SK-N-SH treated with all-trans-retinoic acid at 6 μM for 48 hours (cell line): ENCODE data around the gene ATP6V1F.

Experiments
- ATAC-seq: fragments of 200-7000 bp; cut with Tn5 transposase; 3 replicates; pipeline ENCODE4 v1.9.1; 2020; ENCODE audit warnings: mild to moderate bottlenecking, moderate library complexity
- ARNTL ChIP-seq: fragments of 450-650 bp; formaldehyde crosslinking; IDR thresholded peaks from 2 replicates; pipeline ENCODE4 v1.5.0; 2020; ENCODE audit warnings: low read depth, mild to moderate bottlenecking, moderate library complexity, borderline replicate concordance
- CSRNP3 ChIP-seq: fragments of 250-450 bp; sonication (Bioruptor Pico); IDR thresholded peaks from 2 replicates; pipeline ENCODE4 v1.5.1; 2021; ENCODE audit warnings: mild to moderate bottlenecking, moderate library complexity
- ESRRG ChIP-seq: fragments of 250-450 bp; sonication (Bioruptor Pico); IDR thresholded peaks from 2 replicates; pipeline ENCODE4 v1.6.1; 2021; ENCODE audit warnings: mild to moderate bottlenecking
- GLIS3 ChIP-seq: fragments of 250-450 bp; sonication (Bioruptor Pico); IDR thresholded peaks from 2 replicates; pipeline ENCODE4 v1.5.0; 2020; ENCODE audit warnings: mild to moderate bottlenecking, moderate library complexity
- ISL1 ChIP-seq: fragments of 250-450 bp; sonication (Bioruptor Pico); IDR thresholded peaks from 2 replicates; pipeline ENCODE4 v2.1.2; 2022; ENCODE audit warnings: mild to moderate bottlenecking, moderate library complexity
- OSR1 ChIP-seq: fragments of 250-450 bp; sonication (Bioruptor Pico); IDR thresholded peaks from 2 replicates; pipeline ENCODE4 v1.8.0; 2022; ENCODE audit warnings: moderate library complexity, mild to moderate bottlenecking, inconsistent platforms
- SNAI2 ChIP-seq: fragments of 250-450 bp; sonication (Bioruptor Pico); IDR thresholded peaks from 2 replicates; pipeline ENCODE4 v1.5.0; 2020; ENCODE audit warnings: mild to moderate bottlenecking, moderate library complexity
- TCF4 ChIP-seq: fragments of 250-450 bp; sonication (Bioruptor Pico); IDR thresholded peaks from 2 replicates; pipeline ENCODE4 v1.8.0; 2021; ENCODE audit warnings: mild to moderate bottlenecking, moderate library complexity, borderline replicate concordance
- TOX ChIP-seq: fragments of 250-450 bp; sonication (Bioruptor Pico); IDR thresholded peaks from 2 replicates; pipeline ENCODE4 v1.8.0; 2021; ENCODE audit warnings: mild to moderate bottlenecking, moderate library complexity, borderline replicate concordance
- ZC3H10 ChIP-seq: fragments of 250-450 bp; sonication (Bioruptor Pico); IDR thresholded peaks from 2 replicates; pipeline ENCODE4 v1.5.1; 2021; ENCODE audit warnings: mild to moderate bottlenecking, moderate library complexity
- ZFP3 ChIP-seq: fragments of 250-450 bp; sonication (Bioruptor Pico); IDR thresholded peaks from 2 replicates; pipeline ENCODE4 v1.5.0; 2020; ENCODE audit warnings: mild to moderate bottlenecking, moderate library complexity
- ZFP30 ChIP-seq: fragments of 450-650 bp; formaldehyde crosslinking; IDR thresholded peaks from 2 replicates; pipeline ENCODE4 v1.5.0; 2022; ENCODE audit warnings: mild to moderate bottlenecking, moderate library complexity
- ZNF565 ChIP-seq: fragments of 450-650 bp; formaldehyde crosslinking; conservative IDR thresholded peaks from 2 replicates; pipeline ENCODE4 v1.5.0; 2020; ENCODE audit warnings: low read depth, mild to moderate bottlenecking, moderate library complexity
- ZNF70 ChIP-seq: fragments of 450-650 bp; formaldehyde crosslinking; IDR thresholded peaks from 2 replicates; pipeline ENCODE4 v1.5.0; 2020; ENCODE audit warnings: mild to moderate bottlenecking, moderate library complexity
- ZNF8 ChIP-seq: fragments of 450-650 bp; formaldehyde crosslinking; IDR thresholded peaks from 2 replicates; pipeline ENCODE4 v1.5.0; 2020; ENCODE audit warnings: mild to moderate bottlenecking, moderate library complexity
- TF ChIP-seq, protein P1 (sequence below): fragments of 250-450 bp; sonication (Bioruptor Pico); IDR thresholded peaks from 2 replicates; pipeline ENCODE4 v1.5.0; 2020; ENCODE audit warnings: mild to moderate bottlenecking, moderate library complexity
- TF ChIP-seq, protein P2 (sequence below): fragments of 250-450 bp; sonication (Bioruptor Pico); IDR thresholded peaks from 2 replicates; pipeline ENCODE4 v1.8.0; 2021; ENCODE audit warnings: low read depth, mild to moderate bottlenecking, moderate library complexity, borderline replicate concordance
- TF ChIP-seq, protein P3 (sequence below): fragments of 250-450 bp; sonication (Bioruptor Pico); IDR thresholded peaks from 2 replicates; pipeline ENCODE4 v1.8.0; 2020; ENCODE audit warnings: mild to moderate bottlenecking, moderate library complexity, borderline replicate concordance

ATP6V1F gene

GRCh38 chr7:128852537-128853254 lies 10.0 kb upstream of the ATP6V1F start:
- no peak for TF ChIP-seq ZNF8 (CRISPR knock-in tag)
- no peak for TF ChIP-seq TCF4
- no peak for TF ChIP-seq ZFP30 (CRISPR knock-in tag)
- no peak for TF ChIP-seq CSRNP3 (CRISPR knock-in tag)
- no peak for TF ChIP-seq ARNTL (CRISPR knock-in tag)
- TF ChIP-seq GLIS3 (CRISPR knock-in tag), result no peak
- TF ChIP-seq, protein P1, sequence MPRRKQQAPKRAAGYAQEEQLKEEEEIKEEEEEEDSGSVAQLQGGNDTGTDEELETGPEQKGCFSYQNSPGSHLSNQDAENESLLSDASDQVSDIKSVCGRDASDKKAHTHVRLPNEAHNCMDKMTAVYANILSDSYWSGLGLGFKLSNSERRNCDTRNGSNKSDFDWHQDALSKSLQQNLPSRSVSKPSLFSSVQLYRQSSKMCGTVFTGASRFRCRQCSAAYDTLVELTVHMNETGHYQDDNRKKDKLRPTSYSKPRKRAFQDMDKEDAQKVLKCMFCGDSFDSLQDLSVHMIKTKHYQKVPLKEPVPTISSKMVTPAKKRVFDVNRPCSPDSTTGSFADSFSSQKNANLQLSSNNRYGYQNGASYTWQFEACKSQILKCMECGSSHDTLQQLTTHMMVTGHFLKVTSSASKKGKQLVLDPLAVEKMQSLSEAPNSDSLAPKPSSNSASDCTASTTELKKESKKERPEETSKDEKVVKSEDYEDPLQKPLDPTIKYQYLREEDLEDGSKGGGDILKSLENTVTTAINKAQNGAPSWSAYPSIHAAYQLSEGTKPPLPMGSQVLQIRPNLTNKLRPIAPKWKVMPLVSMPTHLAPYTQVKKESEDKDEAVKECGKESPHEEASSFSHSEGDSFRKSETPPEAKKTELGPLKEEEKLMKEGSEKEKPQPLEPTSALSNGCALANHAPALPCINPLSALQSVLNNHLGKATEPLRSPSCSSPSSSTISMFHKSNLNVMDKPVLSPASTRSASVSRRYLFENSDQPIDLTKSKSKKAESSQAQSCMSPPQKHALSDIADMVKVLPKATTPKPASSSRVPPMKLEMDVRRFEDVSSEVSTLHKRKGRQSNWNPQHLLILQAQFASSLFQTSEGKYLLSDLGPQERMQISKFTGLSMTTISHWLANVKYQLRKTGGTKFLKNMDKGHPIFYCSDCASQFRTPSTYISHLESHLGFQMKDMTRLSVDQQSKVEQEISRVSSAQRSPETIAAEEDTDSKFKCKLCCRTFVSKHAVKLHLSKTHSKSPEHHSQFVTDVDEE, result no peak
- no peak for TF ChIP-seq ISL1 (CRISPR knock-in tag)
- TF ChIP-seq ESRRG (CRISPR knock-in tag), result no peak
- TF ChIP-seq ZNF565 (CRISPR knock-in tag), result no peak
- no peak for TF ChIP-seq OSR1 (CRISPR knock-in tag)
- no peak for TF ChIP-seq TOX (CRISPR knock-in tag)
- no peak for TF ChIP-seq ZC3H10
- TF ChIP-seq, protein P2, sequence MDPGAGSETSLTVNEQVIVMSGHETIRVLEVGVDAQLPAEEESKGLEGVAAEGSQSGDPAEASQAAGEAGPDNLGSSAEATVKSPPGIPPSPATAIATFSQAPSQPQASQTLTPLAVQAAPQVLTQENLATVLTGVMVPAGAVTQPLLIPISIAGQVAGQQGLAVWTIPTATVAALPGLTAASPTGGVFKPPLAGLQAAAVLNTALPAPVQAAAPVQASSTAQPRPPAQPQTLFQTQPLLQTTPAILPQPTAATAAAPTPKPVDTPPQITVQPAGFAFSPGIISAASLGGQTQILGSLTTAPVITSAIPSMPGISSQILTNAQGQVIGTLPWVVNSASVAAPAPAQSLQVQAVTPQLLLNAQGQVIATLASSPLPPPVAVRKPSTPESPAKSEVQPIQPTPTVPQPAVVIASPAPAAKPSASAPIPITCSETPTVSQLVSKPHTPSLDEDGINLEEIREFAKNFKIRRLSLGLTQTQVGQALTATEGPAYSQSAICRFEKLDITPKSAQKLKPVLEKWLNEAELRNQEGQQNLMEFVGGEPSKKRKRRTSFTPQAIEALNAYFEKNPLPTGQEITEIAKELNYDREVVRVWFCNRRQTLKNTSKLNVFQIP, result no peak
- TF ChIP-seq, protein P3, sequence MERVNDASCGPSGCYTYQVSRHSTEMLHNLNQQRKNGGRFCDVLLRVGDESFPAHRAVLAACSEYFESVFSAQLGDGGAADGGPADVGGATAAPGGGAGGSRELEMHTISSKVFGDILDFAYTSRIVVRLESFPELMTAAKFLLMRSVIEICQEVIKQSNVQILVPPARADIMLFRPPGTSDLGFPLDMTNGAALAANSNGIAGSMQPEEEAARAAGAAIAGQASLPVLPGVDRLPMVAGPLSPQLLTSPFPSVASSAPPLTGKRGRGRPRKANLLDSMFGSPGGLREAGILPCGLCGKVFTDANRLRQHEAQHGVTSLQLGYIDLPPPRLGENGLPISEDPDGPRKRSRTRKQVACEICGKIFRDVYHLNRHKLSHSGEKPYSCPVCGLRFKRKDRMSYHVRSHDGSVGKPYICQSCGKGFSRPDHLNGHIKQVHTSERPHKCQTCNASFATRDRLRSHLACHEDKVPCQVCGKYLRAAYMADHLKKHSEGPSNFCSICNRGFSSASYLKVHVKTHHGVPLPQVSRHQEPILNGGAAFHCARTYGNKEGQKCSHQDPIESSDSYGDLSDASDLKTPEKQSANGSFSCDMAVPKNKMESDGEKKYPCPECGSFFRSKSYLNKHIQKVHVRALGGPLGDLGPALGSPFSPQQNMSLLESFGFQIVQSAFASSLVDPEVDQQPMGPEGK, result no peak
- TF ChIP-seq ZFP3 (CRISPR knock-in tag), result no peak
- TF ChIP-seq SNAI2 (CRISPR knock-in tag), result no peak
- ATAC-seq, result no peak

- TF ChIP-seq, protein P2, result no peak
- ATAC-seq, result no peak
These were observed 8.9 kb upstream of the ATP6V1F start for GRCh38 chr7:128853799-128854198.

DNA sequence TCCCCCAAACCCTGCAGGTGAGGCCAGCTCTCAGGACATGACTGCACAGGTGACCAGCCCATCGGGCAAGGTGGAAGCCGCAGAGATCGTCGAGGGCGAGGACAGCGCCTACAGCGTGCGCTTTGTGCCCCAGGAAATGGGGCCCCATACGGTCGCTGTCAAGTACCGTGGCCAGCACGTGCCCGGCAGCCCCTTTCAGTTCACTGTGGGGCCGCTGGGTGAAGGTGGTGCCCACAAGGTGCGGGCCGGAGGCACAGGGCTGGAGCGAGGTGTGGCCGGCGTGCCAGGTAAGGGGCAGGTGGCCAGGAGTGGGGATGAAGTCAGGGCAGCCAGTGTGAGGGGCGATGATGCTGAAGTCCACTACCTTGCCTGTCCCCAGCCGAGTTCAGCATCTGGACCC lies 8.3 kb upstream of the ATP6V1F start:
- ATAC-seq, result no peak
- TF ChIP-seq ZNF70 (CRISPR knock-in tag), result no peak
- TF ChIP-seq ZNF565 (CRISPR knock-in tag), result no peak
- TF ChIP-seq ZC3H10, result no peak
- no peak for TF ChIP-seq ISL1 (CRISPR knock-in tag)
- no peak for TF ChIP-seq ZFP30 (CRISPR knock-in tag)
- TF ChIP-seq, protein P3, result no peak
- TF ChIP-seq, protein P1, result no peak
- TF ChIP-seq ZFP3 (CRISPR knock-in tag), result no peak
- TF ChIP-seq OSR1 (CRISPR knock-in tag), result no peak
- TF ChIP-seq, protein P2, result no peak
